GM19395 (cell line): ENCODE measurements around the gene KCNK1.

Experiments
- ATAC-seq: cut with Tn5 transposase; IDR thresholded peaks from one replicate; pipeline ENCODE4 v1.9.1; 2021; ENCODE audit warnings: mild to moderate bottlenecking, moderate library complexity; ENCODE audit not compliant: unreplicated experiment

Gene KCNK1

DNA sequence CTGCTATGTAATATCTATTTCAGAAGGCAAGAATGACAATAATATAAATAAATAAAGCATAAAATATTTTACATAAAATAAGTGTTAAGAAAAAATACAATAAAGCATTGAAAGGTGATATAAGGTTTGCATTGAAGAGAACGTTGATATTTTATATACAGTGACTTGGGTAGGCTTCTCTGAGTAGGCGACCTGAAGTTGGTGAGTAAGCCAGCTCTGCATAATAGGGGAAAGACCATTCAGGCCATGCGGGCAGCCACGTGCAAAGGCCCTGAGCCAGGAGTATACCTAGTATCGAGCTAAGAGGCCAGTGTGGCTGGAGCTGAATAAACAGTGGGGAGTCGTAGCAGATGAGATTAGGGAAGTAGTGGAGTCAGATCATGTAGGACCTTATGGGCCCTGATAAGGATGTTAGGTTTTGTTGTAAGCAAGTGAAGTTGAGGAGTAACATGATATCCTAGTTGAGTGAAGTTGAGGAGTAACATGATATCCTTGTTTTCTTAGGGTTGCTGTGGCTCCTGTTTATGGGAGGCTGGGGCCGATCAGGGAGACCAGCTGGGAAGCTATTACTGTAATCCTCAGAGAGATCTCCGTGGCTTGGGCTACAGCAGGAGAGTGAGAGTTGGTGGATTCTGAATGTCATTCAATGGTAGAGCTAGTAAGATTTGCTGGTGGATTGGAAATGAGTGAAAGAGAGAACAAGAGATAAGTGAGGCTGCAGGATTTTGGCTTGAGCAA lies 22.0 kb downstream of the KCNK1 start:
- no peak for ATAC-seq

DNA sequence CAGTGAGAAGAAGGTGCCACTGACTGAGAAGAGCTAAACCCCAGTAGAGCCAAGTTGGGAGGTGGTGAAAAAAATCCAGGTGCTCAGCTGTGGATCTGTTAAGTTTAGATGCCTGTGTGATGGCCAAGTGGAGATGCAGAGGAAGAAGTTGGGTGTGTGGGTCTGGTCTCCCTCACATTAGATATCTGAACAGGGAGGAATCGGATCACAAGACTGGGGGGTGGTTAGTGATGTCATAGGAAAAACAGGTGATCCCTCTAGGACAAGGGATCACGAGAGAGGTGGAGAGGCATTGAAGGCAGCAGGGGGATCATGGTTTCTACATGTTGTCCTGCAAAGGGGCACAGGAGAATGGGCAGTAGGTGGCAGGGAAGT lies 22.6 kb downstream of the KCNK1 start:
- no peak for ATAC-seq

DNA sequence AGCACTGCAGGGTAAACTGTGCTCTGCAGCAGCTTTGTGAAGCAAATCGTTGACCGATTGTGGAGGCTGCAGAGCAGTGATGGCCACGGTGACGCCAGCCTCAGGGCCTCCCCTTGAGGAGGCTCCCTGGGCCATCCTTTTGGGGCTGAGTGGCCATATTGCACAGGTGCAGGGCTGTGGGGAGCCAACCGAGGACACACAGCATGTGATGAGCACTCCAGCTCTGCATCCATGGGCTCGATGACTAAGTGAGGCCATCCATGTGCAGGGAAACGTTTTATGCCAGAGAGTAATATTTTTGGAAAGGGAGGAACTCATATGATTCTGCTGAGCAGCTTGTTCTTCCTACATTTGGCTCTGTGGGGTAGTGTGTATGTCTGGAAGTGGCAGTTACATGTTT lies 24.6 kb downstream of the KCNK1 start:
- ATAC-seq: no peak

DNA sequence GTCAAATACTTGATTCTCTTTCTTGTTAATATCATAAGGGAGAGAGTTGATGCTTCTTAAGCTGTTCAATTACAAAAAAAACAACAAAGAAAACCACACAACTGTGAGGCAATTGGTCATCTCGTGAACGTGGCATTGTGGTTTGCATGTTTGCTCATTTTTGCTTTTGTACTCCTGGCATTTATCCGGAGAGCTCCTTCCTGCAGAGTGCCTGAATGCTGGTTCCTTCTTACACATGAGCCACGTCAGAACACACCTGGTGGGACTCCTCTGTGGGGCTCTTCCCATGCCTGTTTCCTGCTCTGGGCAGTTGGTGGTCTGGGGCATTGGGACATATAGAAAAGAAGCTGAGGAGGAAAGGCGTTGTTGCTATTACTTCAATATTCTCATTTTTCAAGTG lies 25.7 kb downstream of the KCNK1 start:
- no peak for ATAC-seq

DNA sequence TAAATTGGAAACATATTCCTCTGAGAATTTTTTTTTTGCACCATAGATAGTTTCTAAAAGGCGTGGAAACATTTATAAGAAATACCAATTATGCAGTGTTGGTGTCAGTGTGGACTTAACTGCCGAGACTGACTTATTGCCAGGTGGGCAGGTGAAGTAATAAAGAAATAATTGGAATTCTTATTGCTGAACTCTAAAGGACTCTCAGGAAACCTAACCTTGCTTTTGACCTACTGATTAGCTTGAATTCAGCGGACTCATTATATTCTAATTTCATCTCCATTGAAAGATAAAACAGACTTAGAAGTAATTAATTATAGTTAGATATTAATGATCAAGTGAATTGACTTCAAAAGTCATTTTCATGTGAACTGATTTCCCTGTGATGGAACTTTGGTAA lies 26.3 kb downstream of the KCNK1 start:
- no peak for ATAC-seq

DNA sequence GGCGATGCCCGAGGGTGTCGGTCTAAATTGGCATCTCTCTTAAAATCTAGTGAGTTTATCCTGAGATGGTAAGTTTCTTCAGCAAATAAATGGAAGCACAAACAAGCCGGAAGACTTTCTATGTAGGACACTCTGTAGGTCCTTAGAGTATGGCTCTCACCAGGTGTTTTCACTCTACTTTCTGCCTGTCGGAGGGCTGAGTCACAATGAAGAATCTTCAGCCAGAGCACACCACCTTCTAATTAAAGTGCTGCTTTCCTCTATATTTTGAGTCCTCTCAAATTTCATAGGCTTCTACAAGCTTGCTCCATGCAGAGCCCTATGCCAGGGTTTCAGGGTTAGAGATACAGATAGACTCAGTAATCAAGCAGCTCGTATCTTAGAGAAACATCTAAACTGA lies 27.1 kb downstream of the KCNK1 start:
- ATAC-seq: no peak

DNA sequence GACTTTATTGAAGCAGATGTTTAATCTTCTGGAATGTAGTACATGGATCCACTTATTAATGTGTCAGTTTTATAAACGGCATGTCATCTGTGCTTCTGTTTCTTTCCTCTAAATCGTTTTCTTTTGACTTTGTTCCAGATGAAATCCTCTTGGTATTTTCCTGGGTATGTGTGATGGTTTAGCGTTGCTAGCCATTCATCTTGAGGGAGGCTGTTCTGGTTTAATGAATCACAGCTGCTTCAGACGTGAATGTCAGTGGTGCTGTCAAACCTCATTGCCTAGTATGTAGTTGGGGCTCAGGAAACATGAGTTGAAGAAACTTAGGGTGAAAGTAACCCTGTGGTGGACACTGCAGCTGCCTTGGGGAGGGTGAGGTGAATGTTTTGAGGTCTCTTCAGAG lies 33.2 kb downstream of the KCNK1 start:
- ATAC-seq: no peak

DNA sequence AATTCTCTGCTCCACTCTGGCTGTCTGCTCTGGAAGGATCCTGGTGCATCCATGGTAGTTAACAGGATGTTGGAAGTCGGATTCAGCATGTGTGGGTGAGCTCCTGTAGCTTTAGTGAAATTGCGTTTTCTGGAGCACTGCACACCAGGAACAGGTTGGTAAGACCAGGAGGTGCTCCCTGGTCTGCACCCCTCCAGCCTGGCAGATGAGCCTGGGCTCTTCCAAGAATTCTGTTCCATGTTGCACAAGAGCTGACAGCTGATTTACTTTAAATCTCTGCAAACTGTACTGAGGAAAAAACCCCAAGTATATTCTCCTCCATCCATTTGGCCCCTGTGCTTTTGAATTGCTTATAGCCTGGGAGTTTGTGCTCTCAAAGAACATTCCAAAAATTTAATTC lies 33.7 kb downstream of the KCNK1 start:
- no peak for ATAC-seq

DNA sequence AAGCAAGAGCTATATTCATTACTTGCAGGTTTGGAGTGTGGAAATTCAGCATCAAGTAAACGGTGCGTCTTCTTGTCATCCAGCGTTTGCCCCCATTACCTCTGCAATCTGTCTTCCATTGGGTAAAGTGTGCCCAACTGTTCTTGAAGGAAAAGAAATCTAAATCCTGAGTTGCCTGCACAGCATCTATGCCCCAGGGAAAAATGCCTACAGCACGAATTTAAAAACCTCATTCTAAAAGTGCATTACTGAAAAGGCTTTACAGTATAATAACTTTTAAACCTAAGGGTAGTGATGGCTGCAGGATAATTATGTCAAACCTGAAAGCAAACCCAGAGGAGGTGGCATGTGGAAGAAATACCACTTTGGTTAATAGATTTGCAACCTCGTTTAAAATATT lies 37.2 kb downstream of the KCNK1 start:
- no peak for ATAC-seq

DNA sequence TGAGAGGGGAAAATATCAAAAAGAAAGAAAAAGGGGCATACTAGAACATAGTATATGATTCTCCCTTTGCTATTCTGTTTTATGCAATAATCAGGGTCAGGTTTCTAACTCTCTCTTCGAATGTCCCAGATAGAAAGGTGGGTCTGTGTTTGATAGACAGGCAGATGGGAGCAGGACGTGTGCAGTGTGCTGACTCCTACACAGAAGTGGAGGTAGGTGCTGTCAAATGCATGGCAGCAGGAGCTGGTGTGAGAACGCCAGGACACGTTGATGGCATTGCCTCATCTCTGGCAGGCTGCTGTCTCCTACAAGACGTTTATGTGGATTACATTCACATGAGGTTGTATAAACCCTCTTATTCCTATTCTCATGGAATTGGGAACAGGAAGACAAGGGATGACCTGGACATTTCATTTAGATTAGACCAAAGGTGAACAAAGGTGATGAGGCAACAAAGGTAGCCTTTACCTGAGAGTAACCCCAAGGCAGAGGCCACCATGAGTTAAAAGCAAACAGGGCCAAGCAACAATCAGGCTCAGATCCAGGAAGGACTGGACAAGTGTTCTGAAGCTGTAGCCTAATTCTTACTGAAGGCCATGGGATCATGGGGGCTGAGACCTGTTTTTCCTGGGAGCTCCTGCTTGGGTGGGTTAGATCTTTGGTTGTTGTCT lies 37.8 kb downstream of the KCNK1 start:
- ATAC-seq: no peak

DNA sequence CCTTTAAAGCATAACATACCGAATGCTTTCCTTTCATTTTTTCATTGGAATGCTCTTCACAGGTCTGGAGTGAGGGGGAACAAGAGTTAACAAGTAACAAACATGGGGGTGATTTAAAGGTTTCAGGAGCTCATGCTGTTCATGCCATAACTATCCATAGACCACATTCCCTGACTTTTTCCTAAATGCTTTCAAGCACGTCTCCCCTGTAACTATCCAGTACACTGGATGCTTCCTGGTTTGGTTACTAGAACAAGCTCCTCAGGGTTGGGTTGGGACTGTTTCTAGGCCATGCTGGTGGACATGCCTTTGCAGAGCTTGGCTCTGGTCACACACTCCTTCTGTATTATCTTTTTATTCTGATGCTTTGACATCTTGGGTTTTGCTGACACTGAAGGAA lies 38.6 kb downstream of the KCNK1 start:
- ATAC-seq: no peak

DNA sequence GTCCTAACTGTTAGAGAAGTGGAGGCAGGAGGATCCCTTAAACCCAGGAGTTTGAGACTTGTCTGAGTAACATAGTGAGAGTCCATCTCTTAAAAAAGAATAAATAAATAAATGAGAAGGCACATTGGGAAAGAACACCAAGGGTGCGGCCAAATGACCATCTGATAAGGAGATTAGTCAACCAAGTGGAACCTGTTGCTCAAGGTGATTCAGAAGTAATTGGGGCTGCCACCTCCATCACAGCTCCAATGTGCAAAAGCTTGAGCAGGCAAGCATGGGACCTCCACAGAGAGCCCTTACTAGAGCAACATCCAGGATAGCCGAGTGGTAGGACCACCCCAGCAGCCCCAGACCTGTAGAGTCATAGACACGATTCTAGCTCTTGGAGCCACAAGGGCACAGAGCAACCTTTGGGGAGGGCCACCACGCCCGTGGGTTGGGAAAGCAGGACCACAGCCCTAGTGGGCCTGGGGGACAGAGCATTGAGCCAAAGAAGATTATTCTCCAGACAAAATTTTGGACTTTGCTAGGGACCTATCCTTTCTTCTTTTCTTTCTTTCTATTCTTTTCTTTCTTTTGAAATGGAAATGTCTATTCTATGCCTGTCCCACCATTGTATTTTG lies 40.9 kb downstream of the KCNK1 start:
- no peak for ATAC-seq

DNA sequence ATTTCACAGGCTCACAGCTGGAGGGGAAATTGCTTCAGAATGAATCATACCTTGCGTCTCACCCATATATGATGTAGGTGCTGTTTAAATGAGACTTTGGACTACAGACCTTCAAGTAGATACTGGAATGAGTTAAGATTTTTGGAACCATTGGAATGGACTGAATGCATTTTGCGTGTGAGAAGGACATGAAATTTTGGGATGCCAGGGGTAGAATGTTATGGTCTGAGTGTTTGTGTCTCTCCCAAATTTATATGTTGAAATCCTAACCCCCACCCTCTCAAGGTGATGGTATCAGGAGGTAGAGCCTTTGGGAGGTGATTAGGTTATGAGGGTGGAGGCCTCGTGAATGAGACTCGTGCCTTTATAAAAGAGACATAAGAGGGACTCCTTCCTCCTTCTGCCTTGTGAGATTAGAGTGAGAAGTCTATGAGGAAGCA lies 41.4 kb downstream of the KCNK1 start:
- ATAC-seq: no peak

DNA sequence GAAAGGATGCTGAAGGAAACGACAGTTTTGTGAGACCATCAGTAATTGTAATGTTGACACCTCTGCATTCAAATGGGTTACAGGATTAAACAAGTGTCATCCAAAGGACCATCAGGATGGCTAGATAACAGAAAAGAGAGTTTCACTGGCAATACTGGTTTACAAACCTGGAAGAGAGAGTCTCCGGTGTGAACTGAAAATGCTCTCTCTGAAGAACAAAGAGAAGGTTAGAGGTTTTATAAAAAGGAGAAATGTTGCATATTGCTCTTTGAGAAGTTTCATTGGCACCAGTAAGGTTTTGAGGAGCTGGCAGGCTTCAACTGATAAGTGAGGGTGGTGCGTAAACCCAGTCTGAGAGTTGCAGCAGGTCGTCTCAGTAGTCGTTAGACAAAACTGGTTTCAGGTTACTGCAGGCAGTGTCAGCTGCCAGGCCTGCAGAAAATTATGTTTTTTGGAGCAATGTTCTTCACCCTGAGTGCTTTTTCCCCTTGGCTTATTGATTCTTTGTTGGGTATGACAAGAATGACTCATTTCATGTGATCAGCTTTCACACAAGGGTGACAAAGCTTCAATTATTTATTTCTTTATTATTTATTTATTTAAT lies 42.2 kb downstream of the KCNK1 start:
- ATAC-seq: no peak

DNA sequence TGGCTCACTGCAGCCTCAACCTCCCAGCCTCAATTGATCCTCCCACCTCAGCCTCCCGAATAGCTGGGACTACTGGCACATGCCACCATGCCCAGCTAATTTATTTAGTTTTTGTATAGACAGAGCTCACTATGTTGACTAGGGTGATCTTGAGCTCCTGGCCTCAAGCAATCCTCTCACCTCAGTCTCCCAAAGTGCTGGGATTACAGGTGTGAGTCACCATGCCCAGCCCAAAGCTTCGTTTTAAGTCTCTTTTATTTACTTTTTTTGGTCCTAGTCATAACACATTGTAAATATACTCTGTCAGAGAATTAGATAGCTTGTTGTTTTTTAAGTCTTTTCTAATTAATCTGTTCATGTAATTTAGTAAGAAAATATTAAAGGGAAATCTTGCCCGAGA lies 42.8 kb downstream of the KCNK1 start:
- no peak for ATAC-seq

DNA sequence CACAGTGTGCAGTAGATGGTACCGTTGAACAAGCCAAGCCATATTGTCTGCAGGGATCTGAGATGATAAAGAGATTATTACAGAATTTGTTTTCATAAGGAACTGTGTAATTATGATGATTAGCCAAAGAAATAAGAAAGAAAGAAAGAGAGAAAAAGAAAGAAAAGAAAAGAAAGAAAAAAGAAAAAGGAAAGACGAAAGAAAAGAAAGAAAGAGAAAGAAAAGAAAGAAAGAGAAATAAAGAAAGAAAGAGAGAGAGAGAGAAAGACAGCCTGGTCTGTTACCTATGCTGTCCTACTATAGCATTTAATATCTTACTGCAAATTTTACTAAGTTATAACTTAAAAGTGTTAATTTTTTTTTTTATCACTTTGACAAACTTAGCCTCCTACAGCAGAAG lies 43.6 kb downstream of the KCNK1 start:
- no peak for ATAC-seq

DNA sequence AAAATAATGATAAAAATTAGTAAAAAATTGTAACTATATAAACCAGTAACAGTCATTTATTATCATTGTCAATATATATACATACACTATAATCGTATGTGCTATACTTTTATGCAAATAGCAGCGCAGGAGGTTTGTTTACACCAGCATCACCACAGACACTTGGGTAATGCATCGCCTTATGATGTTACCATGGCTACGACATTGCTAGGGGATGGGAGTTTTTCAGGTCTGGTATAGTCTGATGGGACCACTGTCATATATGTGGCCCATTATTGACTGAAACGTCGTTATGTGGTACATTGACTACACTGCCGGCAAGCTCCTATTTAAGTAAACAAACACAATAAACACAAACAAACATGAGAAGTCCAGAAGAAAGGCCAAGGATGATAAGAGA lies 45.6 kb downstream of the KCNK1 start:
- no peak for ATAC-seq

DNA sequence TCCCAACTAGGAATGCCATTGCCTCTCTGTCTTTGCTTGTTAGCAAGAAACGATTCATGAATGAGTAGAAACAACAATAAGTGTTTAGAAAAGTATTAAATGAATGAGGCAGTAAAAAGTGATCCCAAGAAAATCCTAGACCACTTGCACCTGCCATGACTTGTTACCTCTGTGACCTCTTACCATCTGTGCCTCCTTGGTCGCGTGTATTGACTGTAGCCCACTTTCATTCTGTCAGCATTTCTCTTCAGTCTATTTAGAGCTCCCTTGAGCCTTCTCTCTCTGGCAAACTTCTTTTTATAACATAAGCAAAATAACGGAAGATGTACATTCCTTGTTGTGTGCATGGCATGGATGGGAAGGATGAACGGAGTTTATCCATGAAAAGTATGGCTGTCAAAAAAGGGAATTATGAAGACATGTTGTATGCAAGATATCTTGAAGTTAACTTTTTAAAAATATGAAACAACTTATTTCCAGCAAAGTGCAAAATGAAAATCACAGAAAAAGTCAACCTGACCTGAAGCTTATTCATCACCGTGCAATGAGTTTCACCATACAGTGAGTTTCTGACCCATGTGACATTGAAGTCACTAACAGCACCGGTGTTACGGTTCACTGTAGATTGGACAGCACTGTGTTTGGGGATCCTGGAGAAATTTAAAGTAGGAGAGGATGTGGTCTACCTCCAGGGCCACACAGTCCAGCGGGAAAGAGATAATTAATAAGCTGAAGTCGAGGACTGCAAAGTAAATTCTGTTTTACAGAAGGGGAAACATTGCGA lies 47.7 kb downstream of the KCNK1 start:
- ATAC-seq: no peak

DNA sequence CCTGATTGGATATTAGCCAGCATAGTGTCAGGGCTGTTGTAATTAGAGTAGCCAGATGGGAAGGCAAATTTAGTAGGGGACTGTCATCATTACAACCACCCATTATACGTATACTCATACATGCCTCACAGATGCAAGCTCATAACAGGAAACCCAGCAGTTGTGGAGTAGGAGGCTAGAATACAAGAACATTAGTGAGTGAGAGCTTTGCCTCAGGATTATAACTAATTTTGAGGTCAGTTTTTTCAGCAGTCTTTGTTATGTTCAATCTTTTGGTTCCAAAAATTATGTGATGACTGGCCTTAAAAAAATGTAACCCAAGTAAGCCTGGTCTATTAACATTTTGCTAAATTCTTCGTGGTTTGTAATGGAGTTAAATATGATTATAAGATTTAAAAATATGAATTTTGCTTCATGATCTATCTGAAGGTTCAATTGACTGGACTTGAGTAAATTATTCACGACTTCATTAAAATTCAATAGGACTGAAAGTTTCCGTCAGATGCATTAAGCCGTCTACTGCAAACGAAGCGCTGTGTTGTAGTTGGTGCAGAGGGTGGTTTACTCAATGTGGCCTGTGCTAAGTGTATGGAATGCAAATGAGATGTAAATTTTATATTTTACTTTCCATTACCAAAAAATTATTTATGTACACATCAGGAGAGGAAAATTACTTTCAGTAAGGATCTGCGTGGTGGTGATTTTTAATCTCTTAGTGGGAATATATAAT lies 48.8 kb downstream of the KCNK1 start:
- ATAC-seq: no peak

DNA sequence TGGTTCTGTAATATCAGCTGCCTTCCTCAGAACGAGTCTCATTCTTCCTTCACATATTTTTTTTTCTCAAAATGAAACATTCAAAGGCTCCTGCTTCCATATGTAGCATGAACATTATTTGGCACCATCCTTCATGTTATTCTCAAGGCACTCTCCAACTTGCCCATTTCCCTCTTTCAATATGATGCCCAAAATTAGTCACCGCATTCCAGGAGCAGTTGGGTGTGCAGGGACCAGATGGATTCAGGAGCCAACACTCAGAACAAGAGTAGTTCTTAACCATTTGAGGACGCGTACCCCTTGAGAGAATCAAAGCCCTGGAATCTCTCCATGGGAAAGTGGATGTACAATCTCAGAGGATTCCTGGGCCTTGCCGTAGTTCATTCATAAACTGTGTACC lies 50.3 kb downstream of the KCNK1 start:
- no peak for ATAC-seq
